NCI-H146 treated with DMSO at 0.1 percent for 48 hours (cell line): Measurements from ENCODE around the gene PCGF5.
"Not testable (repeated sequence)": the region's sequence is repeated elsewhere in the genome, so short reads cannot be mapped to it uniquely, and the experiment has no call there.

Experiments
- DNase-seq: peaks from one replicate; lab custom pipeline; 2025; ENCODE audit not compliant: unreplicated experiment; lab: John Stamatoyannopoulos, UW

PCGF5 gene

DNA sequence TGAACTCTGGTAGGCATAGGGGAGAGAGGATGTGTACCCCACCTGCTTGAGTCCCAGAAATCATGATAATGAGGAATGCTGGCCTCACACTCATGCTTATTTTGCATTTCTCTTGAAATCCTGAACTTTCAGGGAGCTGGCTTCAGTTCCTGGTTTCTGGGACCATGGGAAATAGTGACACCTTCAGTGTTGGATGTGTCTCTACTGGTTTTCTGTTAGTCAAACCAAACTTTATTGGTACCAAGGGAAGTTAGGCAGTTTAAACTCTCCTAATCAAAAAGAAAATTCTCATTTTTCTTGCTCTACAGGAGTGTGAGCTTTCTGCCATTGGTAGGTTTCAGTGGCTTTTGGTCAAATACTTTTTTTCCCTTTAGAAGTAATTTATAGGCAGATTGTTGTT is 11.8 kb upstream of the PCGF5 start:
- DNase-seq: no peak

DNA sequence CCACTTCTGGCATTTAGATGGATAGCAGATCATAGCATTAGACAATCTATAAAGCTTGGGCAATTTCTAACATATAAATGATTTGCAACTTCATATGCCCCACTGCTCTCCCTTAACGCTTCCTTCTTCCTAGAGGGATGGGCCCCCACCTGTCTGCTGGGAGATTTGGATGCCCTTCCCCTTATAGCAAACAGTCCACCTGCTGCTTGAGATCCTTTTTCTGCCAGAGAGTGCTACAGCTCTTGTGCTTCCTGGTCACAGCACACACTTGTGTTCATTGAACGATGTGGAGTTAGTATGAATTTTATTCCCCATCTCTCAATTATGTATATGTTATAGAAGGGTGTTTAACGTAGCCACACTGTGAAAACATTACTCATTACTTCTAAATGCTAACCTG is 10.4 kb upstream of the PCGF5 start:
- DNase-seq: peak; percentile 89

DNA sequence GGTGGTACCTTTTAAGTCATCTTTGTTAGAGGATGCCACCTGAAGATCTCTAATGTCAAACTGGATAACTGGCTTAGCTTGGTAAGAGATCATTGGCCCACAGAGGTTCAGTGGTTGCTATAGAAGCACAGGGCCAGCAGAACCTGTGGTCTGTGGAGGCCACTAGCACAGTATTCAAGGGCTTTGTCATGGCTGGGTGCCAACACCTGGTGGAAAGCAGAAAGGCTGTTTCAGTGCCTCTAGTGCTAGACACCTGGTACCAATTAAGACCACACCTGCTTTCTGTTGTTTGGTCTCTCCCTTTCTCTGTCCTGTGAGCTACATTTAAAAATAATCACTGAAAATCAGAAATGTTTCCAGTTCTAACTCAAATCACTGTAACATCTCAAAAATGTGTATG is 10.0 kb upstream of the PCGF5 start:
- peak; percentile 98 for DNase-seq

DNA sequence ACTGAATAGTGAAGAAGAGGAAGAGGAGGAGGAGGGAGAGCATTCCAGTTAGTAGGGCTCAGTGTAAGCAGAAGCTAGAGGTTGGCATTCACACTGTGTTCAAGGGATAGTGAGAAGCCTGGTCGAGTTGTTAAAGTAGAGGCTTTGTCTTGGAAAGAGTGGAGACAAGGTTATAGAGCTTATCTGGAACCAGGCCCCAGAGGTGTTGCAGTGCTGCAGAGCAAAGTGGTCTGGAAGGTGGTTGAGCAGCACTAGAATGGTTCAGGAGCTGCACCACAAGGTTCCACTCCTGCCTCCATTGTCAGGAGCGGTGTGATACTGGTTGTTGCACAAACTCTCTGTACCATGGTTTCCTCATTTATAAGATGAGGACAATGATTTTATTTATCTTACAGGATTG is 8.8 kb upstream of the PCGF5 start:
- DNase-seq: no peak

DNA sequence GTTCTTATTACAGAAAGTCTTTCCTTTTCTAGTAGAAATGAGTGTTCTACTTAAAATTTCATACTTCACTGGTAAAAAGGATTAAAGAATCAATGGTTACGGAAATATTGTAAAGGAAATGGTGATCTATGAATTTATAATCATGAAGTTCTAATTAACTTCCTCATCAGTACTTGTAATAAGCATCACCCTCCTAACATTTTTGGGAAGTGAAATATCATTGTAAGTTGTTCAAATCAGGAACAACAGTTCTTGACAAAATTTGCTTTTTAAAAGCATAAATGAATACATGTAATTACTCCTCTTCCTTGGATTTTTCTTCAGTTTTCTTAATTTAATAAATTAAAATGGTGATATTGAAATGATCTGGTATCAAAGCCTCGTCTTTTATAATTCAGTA is 5.6 kb upstream of the PCGF5 start:
- DNase-seq: no peak

DNA sequence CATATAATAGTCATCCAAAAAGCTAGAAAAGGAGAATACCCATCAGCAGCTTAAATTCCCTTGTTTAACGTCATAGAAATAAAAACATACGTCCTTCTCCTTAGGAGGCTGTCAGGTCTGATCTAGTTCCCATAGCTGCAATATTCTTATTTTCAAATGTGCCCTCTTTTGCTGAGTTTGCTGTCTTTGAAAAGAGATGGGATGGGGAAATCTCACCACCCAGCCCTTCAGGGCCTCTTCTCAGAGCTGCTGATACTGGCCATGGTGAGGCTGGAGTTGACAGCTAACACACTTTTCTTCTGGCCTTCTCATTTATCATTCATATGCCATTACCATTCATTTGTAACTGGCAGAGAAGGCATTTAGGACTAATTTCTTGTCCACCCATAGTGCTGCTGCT is 5.1 kb upstream of the PCGF5 start:
- DNase-seq: no peak

DNA sequence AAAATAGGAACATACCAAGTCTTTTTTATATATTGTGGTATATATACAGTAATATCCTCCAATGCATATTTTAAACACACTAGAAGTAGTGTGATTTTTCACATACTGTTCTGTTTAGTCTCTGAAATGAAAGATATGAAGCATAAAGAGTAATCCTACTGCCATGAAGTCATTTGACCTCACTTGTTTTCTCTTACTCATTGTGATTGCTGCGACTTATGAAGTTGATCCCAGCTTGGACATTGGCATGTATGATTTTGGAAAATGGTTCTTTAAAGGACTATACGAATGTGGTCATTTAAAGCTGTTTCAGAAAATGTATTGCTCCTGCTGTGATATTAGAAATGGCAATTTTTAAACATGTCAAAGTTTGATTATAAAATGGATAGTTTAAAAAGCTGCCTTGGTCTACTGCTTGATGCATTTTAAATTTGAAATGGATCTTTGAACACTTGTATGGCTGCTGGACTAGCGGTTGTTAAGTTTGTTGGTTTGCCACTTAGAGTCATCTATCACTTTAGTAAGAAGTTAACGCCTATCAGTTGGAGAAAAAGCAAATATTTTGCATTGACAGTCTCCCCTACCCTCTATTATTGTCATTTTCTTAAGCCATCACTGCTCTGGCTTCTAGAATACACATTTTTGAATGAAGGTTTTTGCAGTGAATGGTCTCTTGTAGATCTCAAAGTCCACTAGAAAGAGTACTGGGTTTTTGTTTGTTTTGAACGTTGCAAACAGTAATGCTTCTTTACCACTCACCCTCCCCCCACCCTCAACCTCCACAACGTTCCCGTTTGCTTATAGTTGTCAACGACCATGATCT is 881 bp upstream of the PCGF5 start:
- DNase-seq: no peak

DNA sequence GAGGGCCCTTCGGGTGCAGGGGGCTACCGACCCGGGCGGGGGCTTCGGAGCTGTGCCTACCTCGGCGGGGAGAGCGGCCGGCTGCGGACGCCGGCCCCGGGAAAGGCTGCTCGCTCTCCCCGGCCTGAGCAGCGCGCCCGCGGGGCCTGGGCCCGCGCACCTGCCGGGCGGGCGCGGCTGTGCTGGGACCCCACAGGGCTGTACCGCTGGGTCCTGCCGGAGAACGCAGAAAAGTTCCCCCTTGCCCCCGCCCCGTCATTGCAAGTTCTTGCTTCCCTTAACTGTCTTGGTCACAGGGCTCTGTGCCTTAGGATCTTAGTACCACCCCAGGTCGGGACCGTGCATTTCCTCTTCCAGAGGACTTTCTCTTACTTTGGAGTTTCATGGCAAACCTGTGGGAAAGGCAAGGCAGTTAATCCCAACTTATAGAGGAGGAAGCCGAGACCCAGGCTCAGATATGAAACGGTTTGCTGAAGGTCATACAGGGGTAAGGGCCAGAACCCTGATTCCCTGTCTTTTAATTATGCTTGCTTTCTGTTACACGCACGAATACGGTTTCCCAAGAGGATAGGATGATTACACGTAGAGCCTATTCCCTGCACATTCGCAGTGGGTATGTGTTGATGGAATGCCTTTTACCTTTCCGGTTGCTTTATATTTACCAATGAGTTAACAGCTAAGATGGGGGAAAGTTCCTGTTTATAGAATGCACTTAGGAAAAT is 652 bp downstream of the PCGF5 start:
- no peak for DNase-seq

DNA sequence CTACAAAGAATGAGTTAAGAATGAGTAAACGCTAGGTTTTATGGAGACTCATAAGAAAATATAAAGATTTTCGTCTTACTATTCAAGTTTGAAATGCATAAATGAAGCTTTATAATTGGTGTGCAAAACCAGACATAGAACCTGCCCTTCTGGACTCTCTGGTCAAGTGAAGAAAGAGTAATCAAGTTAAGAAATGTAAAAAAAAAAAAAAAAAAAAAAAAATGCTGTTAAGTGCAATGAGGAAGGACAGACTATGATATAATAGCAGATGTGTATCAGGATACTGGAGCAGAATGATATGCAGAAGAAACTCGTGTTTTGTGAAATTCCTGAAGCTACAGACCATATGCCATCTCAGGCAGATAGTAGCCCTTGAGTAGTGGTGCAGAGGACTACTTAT is 5.6 kb downstream of the PCGF5 start:
- no peak for DNase-seq

DNA sequence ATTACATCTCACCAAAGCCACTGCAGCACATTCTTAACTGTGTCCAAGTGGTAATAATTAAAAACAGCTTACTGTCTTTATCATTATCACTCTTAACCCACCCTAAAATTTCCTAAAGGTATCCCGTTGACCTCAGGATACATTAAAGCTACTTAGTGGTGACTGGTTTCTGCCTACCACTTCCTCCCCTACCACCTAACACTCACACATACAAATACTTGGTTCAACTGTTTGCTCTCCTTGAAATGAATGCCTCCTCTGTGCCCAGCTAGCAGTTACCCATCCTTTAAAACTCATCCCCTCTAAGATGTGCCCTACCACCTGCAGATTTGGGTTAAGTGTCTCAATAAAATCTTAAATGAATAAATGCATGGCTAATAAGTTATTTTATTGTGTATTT is 7.1 kb downstream of the PCGF5 start:
- DNase-seq: no peak

DNA sequence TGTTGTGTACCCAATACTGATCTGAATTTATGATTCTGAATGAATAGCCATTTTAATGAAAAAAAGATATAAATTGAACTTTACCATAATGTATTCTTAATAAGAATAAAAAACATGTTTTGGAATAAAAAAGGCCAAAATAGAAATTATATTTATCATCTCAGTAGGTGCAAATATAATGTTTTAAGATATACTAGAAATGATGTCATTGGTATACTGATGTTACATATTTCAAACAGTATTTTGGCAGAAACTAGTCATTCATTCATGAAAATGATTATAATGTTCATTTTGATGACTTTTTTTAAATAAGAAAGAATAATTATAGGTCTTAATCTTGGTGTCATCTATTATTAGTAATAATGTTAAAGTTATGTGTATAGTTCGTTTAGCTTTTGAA is 9.2 kb downstream of the PCGF5 start:
- DNase-seq: no peak

DNA sequence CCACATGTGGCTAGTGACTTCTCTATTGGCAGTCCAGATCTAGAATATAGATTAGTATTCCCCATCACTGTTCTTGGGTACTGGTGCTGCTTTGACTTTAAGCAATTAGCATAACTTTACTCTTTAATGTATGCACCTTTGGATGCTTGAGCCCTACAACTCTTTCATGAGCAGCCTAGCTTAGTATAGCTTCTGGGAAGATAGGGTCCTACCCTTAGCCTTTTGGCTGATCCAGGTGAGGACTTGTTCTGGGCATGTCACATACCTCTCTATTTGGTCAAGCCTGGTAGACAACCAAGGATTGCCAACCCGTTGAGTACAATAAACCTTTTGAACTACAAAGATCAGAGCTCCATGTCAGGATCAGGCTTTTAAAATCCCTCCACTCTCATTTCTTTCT is 17.7 kb downstream of the PCGF5 start:
- no peak for DNase-seq

DNA sequence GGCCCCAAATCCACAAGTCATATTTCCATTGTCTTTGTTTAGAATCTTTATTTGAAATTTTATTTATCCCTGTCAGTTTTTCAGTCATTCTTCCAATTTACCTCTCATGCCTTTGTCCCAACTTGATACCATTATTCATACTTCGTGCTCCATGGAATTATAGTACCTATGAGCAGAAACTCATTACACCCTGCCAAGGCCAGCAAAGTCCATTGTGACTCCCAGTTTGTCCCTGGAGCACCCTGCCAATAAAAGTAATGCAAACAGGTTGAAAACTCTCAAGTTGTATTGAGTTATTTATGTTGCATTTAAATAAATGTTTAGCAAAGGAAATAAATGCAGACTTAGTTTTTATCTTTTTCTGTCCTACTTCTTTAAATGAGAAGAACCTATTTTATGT is 19.3 kb downstream of the PCGF5 start:
- no peak for DNase-seq

DNA sequence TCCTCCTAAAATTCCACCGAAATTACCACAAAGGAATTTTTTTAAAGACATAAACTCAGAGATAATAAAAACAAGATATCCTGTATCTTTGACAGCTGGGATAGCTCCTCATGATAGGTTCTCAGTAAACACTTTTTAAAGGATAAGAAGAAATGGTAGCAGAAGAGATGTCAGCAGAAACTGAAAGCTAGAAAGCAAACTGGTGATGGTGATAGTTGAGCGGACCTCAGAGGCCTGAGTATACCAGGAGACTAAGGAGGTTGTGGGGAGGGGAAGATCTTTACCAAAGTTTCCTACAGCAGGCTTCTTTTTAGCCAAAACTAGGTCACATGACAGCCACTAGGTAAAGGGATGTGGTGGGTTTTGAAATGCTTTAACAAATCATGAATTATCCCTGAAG is 22.5 kb downstream of the PCGF5 start:
- DNase-seq: no peak

DNA sequence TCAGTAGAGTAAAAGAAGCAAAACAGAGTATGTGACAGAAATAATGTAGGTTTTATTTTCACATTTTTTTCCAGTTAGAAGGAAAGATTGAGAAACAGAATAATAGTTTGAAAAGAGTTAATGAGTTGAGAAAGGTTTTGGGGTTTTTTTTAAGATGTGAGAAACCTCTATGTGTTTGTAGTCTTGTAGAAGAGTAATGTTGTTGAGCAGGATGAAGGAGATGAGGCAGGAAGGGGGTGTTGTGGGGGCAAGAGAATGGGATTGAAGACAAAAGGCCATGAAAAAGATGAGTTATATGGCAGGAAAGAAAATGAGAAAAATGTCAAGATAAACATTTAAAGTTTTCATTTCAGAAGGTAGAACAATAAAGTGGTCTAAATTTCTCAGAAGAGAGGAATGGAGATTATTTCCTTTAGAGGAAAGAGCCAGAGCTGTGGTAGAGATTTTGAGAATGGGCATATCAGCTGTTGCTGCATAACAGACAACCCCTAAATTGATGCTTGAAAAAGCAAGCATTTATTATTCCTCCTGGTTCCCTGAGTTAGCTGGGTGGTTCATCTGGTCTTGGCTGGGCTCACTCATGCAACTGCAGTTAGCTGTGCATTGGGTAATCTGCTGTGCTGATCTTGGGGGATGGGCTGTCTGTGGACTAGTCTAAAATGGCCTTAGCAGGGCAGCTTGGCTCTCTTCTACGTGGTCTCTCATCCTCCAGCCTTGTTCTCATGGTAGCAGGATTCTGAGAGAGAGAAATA is 27.1 kb downstream of the PCGF5 start:
- no peak for DNase-seq

DNA sequence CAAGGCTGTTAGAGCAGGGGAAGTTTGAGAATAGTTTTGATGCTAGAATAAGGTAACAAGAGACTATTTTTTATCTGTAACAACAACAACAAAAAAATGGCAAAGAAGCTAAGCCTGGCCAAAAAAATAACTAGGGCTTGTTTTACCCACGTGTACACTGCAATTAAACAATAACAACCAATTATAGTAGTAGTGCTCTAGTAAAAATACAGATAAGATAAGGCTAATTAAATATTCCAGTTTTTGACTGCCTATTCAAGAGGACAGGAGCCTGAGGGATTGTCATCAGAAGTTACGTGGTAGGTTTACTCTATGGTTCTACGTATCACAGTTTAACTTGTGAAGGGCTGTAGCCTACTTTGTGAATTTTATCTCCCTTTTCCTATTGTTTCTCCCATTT is 29.2 kb downstream of the PCGF5 start:
- no peak for DNase-seq

DNA sequence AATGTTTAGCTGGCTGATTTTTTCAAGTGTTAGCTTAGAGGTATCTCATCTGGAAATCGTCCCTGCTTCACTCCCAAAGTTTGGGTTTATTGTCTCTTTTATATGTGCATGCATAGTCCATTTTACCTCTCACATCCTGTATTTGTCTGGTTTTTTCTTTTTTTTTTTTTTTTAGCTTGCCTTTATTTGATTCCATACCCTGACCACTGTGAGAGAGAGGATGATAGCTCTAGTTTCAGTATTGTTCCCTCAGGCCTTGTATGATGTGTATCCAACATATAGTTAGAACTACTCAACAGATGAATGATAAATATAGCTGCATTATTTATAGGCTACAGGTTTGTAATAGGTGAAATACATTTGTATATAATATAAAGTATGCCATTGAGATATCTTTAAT is 29.9 kb downstream of the PCGF5 start:
- DNase-seq: no peak

DNA sequence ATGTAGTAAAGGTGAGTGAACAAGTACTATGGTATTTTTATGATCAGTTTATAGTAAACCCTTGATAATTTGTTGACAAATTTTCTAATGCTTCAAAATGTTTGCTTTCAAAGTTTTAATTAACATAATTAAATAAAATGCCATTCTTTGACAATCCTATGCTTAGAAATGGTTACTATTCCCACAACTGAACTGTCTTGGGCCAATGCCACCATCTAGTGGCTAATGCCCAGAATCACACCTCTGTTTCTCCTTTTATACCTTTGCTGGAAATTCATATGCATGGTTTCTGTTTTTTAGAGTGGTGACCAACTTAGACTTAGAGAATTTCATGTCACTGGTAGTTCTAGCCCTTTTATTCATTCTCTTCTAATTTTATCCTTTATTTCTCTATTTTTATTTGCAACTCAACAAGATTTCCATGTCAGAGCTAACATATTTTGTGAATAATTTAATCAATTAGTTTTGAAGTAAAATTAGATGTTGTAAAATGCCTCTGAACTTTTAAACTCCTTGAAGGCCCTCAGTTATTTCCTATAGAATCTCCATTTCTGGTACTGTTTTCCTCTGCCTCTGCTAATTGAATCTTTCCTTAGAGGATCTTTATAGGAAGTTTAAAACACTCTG is 31.1 kb downstream of the PCGF5 start:
- DNase-seq: peak; percentile 14

DNA sequence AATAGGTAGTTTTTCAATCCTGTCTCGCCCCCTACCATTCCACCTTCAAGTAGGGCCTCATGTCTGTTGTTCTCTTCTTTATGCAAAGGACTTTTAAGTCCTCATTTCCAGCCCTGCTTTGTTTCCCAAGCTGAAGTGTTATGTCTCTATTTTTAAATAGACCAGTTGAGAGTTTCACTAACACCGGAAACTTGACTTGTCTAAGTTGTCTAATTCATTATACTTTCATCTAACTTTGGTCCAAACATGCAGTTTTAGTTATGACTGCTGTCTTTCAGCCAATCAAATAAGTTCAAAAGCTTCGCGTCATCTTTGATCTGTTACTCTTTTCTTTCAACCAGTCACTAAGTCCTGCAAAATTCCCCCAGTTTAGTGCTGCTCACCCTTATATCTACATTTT is 32.8 kb downstream of the PCGF5 start:
- no peak for DNase-seq

DNA sequence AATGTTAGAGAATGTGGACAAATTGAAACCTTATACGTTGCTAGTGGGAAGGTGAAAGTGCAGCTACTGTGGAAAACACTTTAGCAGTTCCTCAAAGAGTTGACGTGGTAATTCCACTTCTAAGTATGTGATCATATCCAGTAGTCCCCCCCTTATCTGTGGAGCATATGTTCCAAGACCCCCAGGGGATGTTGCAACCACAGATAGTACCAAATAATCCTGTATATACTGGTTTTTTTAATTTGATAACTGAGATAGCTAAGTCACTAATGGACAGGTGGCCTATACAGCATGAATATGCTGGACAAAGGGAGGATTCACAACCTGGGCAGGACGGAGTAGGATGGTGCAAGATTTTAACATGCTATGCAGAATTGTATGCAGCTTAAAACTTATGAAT is 36.8 kb downstream of the PCGF5 start:
- no peak for DNase-seq

DNA sequence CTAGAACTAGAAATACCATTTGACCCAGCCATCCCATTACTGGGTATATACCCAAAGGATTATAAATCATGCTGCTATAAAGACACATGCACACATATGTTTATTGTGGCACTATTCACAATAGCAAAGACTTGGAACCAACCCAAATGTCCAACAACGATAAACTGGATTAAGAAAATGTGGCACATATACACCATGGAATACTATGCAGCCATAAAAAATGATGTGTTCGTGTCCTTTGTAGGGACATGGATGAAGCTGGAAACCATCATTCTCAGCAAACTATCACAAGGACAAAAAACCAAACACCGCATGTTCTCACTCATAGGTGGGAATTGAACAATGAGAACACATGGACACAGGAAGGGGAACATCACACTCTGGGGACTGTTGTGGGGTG is 40.0 kb downstream of the PCGF5 start:
- DNase-seq: not testable (repeated sequence)

DNA sequence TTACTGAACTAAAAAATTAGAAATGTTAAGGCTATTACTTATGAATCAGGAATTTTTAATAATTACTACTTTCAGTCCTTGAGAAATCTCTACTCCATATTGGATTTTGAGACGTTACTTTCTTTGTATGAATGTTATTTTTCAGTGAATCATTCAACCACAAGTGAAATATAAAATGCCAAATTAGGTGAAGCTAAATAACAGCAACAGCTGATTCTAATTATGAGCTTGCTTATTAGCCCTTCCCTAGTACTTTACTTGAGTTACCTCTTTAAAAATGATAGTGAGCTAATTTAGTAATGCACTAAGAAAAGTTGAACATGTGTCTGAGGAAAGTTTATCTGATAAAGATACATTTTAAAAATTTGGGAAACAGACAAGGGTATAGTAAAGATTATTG is 51.4 kb downstream of the PCGF5 start:
- no peak for DNase-seq
